ENCODE measurements around the gene GPX8. TPM values are rescaled to one million over a fixed set of nuclear protein-coding genes. Genes with fewer than 3 reads are reported as not detected.

The GPX8 gene, protein sequence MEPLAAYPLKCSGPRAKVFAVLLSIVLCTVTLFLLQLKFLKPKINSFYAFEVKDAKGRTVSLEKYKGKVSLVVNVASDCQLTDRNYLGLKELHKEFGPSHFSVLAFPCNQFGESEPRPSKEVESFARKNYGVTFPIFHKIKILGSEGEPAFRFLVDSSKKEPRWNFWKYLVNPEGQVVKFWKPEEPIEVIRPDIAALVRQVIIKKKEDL
- 206 TPM for polyA plus RNA-seq (2013, experiment 1 of 2)
- 217 TPM for polyA plus RNA-seq (2013, experiment 2 of 2)

DNA sequence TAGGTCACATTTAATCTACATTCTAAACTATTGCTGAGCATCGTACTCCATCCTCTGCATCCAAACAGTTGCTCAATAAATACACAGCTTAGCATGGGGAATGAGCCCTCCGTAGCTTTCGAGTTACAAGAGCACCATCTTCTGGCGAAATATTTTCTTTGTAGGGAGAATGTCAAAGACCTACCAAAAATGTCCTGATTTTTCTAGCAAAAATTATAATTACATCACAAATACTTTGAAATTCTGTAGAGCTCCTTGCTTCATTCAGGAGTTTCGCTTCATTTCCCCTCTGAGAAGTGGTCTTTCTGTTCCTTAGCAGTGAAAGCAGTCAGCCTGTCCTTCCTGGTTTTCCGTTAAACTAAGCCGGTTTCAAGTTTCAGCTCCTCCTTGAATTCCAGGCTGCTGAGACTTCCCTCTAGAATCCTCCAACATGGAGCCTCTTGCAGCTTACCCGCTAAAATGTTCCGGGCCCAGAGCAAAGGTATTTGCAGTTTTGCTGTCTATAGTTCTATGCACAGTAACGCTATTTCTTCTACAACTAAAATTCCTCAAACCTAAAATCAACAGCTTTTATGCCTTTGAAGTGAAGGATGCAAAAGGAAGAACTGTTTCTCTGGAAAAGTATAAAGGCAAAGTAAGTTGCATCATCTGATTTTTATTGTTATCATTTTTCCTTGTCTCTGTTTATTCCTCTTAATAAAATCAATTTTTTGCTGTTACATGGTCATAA, at the start of gene GPX8:
GPX8 (plus strand) TSS at position 409 of the 730 bp plus-strand sequence; CDS start at position 431, 22 bp downstream.
- 0% methylated on average over 9 of the region's 10 CpGs for WGBS
- H2AK5ac ChIP-seq (ENCODE audit: low read length, severe bottlenecking) = no peak within 1 kb of the TSS
- peak within 1 kb of the TSS; percentile 99 for H3K9ac ChIP-seq (ENCODE audit: low read length)
- H4K8ac ChIP-seq (ENCODE audit: low read length) = no peak within 1 kb of the TSS
- no peak within 1 kb of the TSS for H2BK15ac ChIP-seq (ENCODE audit: low read depth, poor library complexity, severe bottlenecking)
- peaks cover 0 to 28% of the 10 kb centered on the region in 2 experiments for H3K36me3 ChIP-seq (ENCODE audit: control insufficient read depth in 1 of 2, insufficient read depth in 2 of 2, low read depth in 1 of 2, low read length in 2 of 2)
- H4K91ac ChIP-seq (ENCODE audit: low read length) = no peak within 1 kb of the TSS
- H3K4me3 ChIP-seq (ENCODE audit: insufficient read depth in 1 of 2, low read depth in 1 of 2, low read length in 2 of 2) = peak within 1 kb of the TSS; percentile 45 to 84
- H3K18ac ChIP-seq (ENCODE audit: low read depth in 1 of 2, low read length in 2 of 2) = no peak within 1 kb of the TSS
- no peaks in the 10 kb centered on the region for H3K27me3 ChIP-seq (ENCODE audit: control insufficient read depth in 1 of 2, insufficient read depth in 1 of 2, low read length in 2 of 2)
- H2AFZ ChIP-seq (ENCODE audit: low read depth, low read length) = no peak within 1 kb of the TSS
- H3K23ac ChIP-seq (ENCODE audit: low read length in 2 of 2) = no peak within 1 kb of the TSS
- DNase-seq = peak; percentile 94
- peak within 1 kb of the TSS; percentile 94 for H2BK5ac ChIP-seq (ENCODE audit: low read depth, low read length, poor library complexity, severe bottlenecking)
- H3K27ac ChIP-seq (ENCODE audit: low read length, poor library complexity, severe bottlenecking) = peak within 1 kb of the TSS; percentile 93
- peaks cover 3% of the 10 kb centered on the region for H3K4me1 ChIP-seq (ENCODE audit: control insufficient read depth, insufficient read depth, low read depth, low read length)
- H2BK12ac ChIP-seq (ENCODE audit: low read length in 2 of 2) = no peak within 1 kb of the TSS
- no peaks in the 10 kb centered on the region for H3K9me3 ChIP-seq (ENCODE audit: control insufficient read depth, low read length)
- H2BK120ac ChIP-seq (ENCODE audit: low read depth, low read length) = no peak within 1 kb of the TSS
- peaks cover 7% of the 10 kb centered on the region for H3K79me1 ChIP-seq (replicated peaks; ENCODE audit: low read length, poor library complexity, severe bottlenecking)
- peak within 1 kb of the TSS; percentile 24 for H3K4me2 ChIP-seq (ENCODE audit: low read length, poor library complexity, severe bottlenecking)
- H3K14ac ChIP-seq (ENCODE audit: low read length in 2 of 2) = no peak within 1 kb of the TSS
- H3K4ac ChIP-seq (ENCODE audit: low read depth in 1 of 2, low read length in 2 of 2) = no peak within 1 kb of the TSS

DNA sequence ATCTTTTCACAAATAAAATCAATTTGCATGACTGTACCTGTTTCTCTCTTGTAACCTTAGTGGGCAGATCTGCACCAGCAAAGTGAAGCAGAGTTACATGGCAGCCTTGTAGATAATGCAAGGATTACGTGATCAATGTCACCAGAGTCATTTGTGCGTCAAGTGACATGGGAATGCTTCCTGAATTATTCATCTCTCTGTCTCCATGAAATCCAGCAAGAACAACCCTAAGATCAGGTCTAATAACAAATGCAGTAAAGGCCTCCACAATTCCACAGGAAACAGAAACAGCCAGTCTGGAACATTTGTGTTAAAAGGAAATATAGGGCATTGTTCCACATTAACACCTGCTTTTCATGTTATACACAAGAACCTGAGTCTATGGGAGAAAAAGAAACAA, 49.8 kb upstream of the GPX8 start:
- H3K27ac ChIP-seq (ENCODE audit: low read length, poor library complexity, severe bottlenecking) = no peak overlapping the region
- no peak overlapping the region for H2BK15ac ChIP-seq (ENCODE audit: low read depth, poor library complexity, severe bottlenecking)
- 76% methylated on average over 2 of the region's 2 CpGs for WGBS
- no peak for DNase-seq
- no peak overlapping the region for H4K91ac ChIP-seq (ENCODE audit: low read length)
- H3K27me3 ChIP-seq (ENCODE audit: control insufficient read depth in 1 of 2, insufficient read depth in 1 of 2, low read length in 2 of 2) = peaks cover 0 to 17% of the 10 kb centered on the region in 2 experiments
- no peak overlapping the region for H3K4ac ChIP-seq (ENCODE audit: low read depth in 1 of 2, low read length in 2 of 2)
- H3K4me3 ChIP-seq (ENCODE audit: insufficient read depth in 1 of 2, low read depth in 1 of 2, low read length in 2 of 2) = no peak overlapping the region
- no peak overlapping the region for H3K23ac ChIP-seq (ENCODE audit: low read length in 2 of 2)
- no peak overlapping the region for H3K4me2 ChIP-seq (ENCODE audit: low read length, poor library complexity, severe bottlenecking)
- H3K18ac ChIP-seq (ENCODE audit: low read depth in 1 of 2, low read length in 2 of 2) = no peak overlapping the region
- H3K9me3 ChIP-seq (ENCODE audit: control insufficient read depth, low read length) = no peaks in the 10 kb centered on the region
- no peak overlapping the region for H2BK12ac ChIP-seq (ENCODE audit: low read length in 2 of 2)
- H2AFZ ChIP-seq (ENCODE audit: low read depth, low read length) = no peak overlapping the region
- no peak overlapping the region for H2AK5ac ChIP-seq (ENCODE audit: low read length, severe bottlenecking)
- H4K8ac ChIP-seq (ENCODE audit: low read length) = no peak overlapping the region
- H3K14ac ChIP-seq (ENCODE audit: low read length in 2 of 2) = no peak overlapping the region
- no peaks in the 10 kb centered on the region for H3K4me1 ChIP-seq (ENCODE audit: control insufficient read depth, insufficient read depth, low read depth, low read length)
- H2BK5ac ChIP-seq (ENCODE audit: low read depth, low read length, poor library complexity, severe bottlenecking) = no peak overlapping the region
- no peak overlapping the region for H3K9ac ChIP-seq (ENCODE audit: low read length)
- no peak overlapping the region for H2BK120ac ChIP-seq (ENCODE audit: low read depth, low read length)
- no peaks in the 10 kb centered on the region for H3K79me1 ChIP-seq (replicated peaks; ENCODE audit: low read length, poor library complexity, severe bottlenecking)
- no peaks in the 10 kb centered on the region for H3K36me3 ChIP-seq (ENCODE audit: control insufficient read depth in 1 of 2, insufficient read depth in 2 of 2, low read depth in 1 of 2, low read length in 2 of 2)

DNA sequence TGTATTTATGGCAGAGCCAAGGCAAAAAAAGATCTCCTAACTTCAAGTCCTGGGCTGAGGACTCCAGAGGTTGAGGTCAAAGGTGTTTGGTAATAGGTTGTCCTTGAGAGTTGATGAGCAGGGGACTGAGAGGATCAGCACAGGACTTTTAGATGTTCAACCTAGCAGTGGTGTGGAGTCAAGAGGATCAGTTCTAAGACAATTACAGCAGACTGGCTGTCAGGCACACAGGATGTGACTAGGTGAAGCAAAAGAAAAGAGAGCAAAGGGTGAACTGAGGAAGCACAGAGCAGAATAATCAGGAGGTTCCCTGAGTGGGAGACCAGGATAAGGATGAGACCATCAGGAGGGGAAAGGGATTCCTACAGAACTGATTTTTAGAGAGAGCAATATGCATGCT, 46.6 kb upstream of the GPX8 start:
- Histone ChIP-seq H3K4me1 (ENCODE audit: control insufficient read depth, insufficient read depth, low read depth, low read length) (no peaks in the 10 kb centered on the region), H3K36me3 (ENCODE audit: control insufficient read depth in 1 of 2, insufficient read depth in 2 of 2, low read depth in 1 of 2, low read length in 2 of 2) (no peaks in the 10 kb centered on the region), H4K91ac (ENCODE audit: low read length) (no peak overlapping the region), H3K79me1 (replicated peaks; ENCODE audit: low read length, poor library complexity, severe bottlenecking) (no peaks in the 10 kb centered on the region), H3K18ac (ENCODE audit: low read depth in 1 of 2, low read length in 2 of 2) (no peak overlapping the region), H3K4ac (ENCODE audit: low read depth in 1 of 2, low read length in 2 of 2) (no peak overlapping the region), H3K27me3 (ENCODE audit: control insufficient read depth in 1 of 2, insufficient read depth in 1 of 2, low read length in 2 of 2) (peaks cover 0 to 17% of the 10 kb centered on the region in 2 experiments), H3K23ac (ENCODE audit: low read length in 2 of 2) (no peak overlapping the region), H2BK15ac (ENCODE audit: low read depth, poor library complexity, severe bottlenecking) (no peak overlapping the region), H2BK5ac (ENCODE audit: low read depth, low read length, poor library complexity, severe bottlenecking) (no peak overlapping the region), H3K4me3 (ENCODE audit: insufficient read depth in 1 of 2, low read depth in 1 of 2, low read length in 2 of 2) (no peak overlapping the region), H2BK120ac (ENCODE audit: low read depth, low read length) (no peak overlapping the region), H2AFZ (ENCODE audit: low read depth, low read length) (no peak overlapping the region), H2BK12ac (ENCODE audit: low read length in 2 of 2) (no peak overlapping the region), H3K9me3 (ENCODE audit: control insufficient read depth, low read length) (no peaks in the 10 kb centered on the region), H3K9ac (ENCODE audit: low read length) (no peak overlapping the region), H3K14ac (ENCODE audit: low read length in 2 of 2) (no peak overlapping the region), H3K27ac (ENCODE audit: low read length, poor library complexity, severe bottlenecking) (no peak overlapping the region), H4K8ac (ENCODE audit: low read length) (no peak overlapping the region), H2AK5ac (ENCODE audit: low read length, severe bottlenecking) (no peak overlapping the region), H3K4me2 (ENCODE audit: low read length, poor library complexity, severe bottlenecking) (no peak overlapping the region)
- no peak for DNase-seq

DNA sequence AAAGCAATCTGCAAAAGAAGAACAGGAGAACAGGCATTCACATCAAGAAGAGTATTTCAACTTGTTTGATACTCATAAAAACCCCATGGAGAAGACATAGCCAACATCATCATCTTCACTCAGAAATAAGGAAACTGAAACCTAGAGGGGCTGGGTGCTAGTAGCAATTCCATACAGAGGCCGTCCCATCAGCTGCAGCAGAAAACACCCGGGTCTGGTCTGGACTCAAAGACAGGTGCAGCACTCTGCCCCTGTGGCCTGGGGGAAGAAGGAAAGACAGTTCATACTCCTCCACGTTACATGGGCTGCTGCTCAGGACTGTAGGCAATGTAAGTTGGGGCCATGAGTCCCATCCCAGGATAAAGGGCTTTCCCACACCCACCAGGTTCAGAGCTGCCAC, 45.9 kb upstream of the GPX8 start:
- Histone ChIP-seq H3K14ac (ENCODE audit: low read length in 2 of 2) (no peak overlapping the region), H4K91ac (ENCODE audit: low read length) (no peak overlapping the region), H3K4me1 (ENCODE audit: control insufficient read depth, insufficient read depth, low read depth, low read length) (no peaks in the 10 kb centered on the region), H3K9ac (ENCODE audit: low read length) (no peak overlapping the region), H3K4me3 (ENCODE audit: insufficient read depth in 1 of 2, low read depth in 1 of 2, low read length in 2 of 2) (no peak overlapping the region), H3K4ac (ENCODE audit: low read depth in 1 of 2, low read length in 2 of 2) (no peak overlapping the region), H3K9me3 (ENCODE audit: control insufficient read depth, low read length) (no peaks in the 10 kb centered on the region), H2AFZ (ENCODE audit: low read depth, low read length) (no peak overlapping the region), H3K18ac (ENCODE audit: low read depth in 1 of 2, low read length in 2 of 2) (no peak overlapping the region), H3K79me1 (replicated peaks; ENCODE audit: low read length, poor library complexity, severe bottlenecking) (no peaks in the 10 kb centered on the region), H2AK5ac (ENCODE audit: low read length, severe bottlenecking) (no peak overlapping the region), H4K8ac (ENCODE audit: low read length) (no peak overlapping the region), H3K27me3 (ENCODE audit: control insufficient read depth in 1 of 2, insufficient read depth in 1 of 2, low read length in 2 of 2) (peaks cover 0 to 17% of the 10 kb centered on the region in 2 experiments), H2BK12ac (ENCODE audit: low read length in 2 of 2) (no peak overlapping the region), H3K23ac (ENCODE audit: low read length in 2 of 2) (no peak overlapping the region), H2BK15ac (ENCODE audit: low read depth, poor library complexity, severe bottlenecking) (no peak overlapping the region), H2BK120ac (ENCODE audit: low read depth, low read length) (no peak overlapping the region), H3K36me3 (ENCODE audit: control insufficient read depth in 1 of 2, insufficient read depth in 2 of 2, low read depth in 1 of 2, low read length in 2 of 2) (no peaks in the 10 kb centered on the region), H2BK5ac (ENCODE audit: low read depth, low read length, poor library complexity, severe bottlenecking) (no peak overlapping the region), H3K27ac (ENCODE audit: low read length, poor library complexity, severe bottlenecking) (no peak overlapping the region), H3K4me2 (ENCODE audit: low read length, poor library complexity, severe bottlenecking) (no peak overlapping the region)
- DNase-seq = no peak
- WGBS = 46% methylated on average over 3 of the region's 3 CpGs

All from mesenchymal stem cell (in vitro differentiated cells and primary cell).